AG04450 (cell line): Measurements from ENCODE around the gene PLCD3. TPM values are rescaled to one million over a fixed set of nuclear protein-coding genes. Genes with fewer than 3 reads are reported as not detected.

Experiments used
- CTCF ChIA-PET: fragments of 300-600, 350-600 bp; formaldehyde crosslinking; extraction: SDS; loops from one replicate; lab custom pipeline; 2022; ENCODE audit warnings: antibody characterized with exemption, inconsistent platforms; lab: Charles Lee
- POLR2A ChIA-PET: fragments of 350-600 bp; formaldehyde crosslinking; extraction: SDS; loops from one replicate; lab custom pipeline; 2021; ENCODE audit warnings: antibody characterized with exemption, inconsistent platforms; lab: Yijun Ruan, JAX
- DNase-seq: peaks from one replicate; pipeline ENCODE4 v3.0.0-alpha.2; 2011; ENCODE audit warnings: low read depth, low spot score
- H3K27ac ChIP-seq: one replicate; pipeline ENCODE4 v1.5.1; 2012; ENCODE audit warnings: low read depth, low read length, control low read depth
- H3K27me3 ChIP-seq: one replicate; pipeline ENCODE4 v1.6.0; 2012; ENCODE audit warnings: low read length; ENCODE audit not compliant: control insufficient read depth, insufficient read depth
- H3K4me3 ChIP-seq: 2 replicates; pipeline ENCODE4 v1.5.1; 2011; ENCODE audit warnings: mild to moderate bottlenecking, low read depth, low read length, control low read depth
- H3K9me3 ChIP-seq: 2 replicates; pipeline ENCODE4 v1.5.1; 2012; ENCODE audit warnings: low read length; ENCODE audit not compliant: control insufficient read depth, insufficient read depth
- CTCF ChIP-seq: IDR thresholded peaks from 2 replicates; pipeline ENCODE4 v1.5.1; 2011; ENCODE audit warnings: low read depth, low read length, control low read depth, inconsistent platforms
- polyA plus RNA-seq: library from polyadenylated mRNA; depleted of rRNA; stranded (reverse); fragments of >200 nt; gene quantifications from 2 replicates; pipeline ENCODE4 v1.2.3, GENCODE V29; 2011

The PLCD3 gene
- polyA plus RNA-seq, 1 experiment, result 28.2 TPM

GRCh38 chr17:45087504-45087975 is 44.8 kb downstream of the PLCD3 start:
- Histone ChIP-seq H3K27ac (peak overlapping the region; percentile 48), H3K27me3 (no peaks in the 10 kb centered on the region), H3K9me3 (no peaks in the 10 kb centered on the region), H3K4me3 (no peak overlapping the region)
- POLR2A ChIA-PET, result no interaction called here
- no peak for TF ChIP-seq CTCF
- DNase-seq, result no peak
- CTCF ChIA-PET, result interaction anchor here (0.9 to 1.5 kb wide), 3 partner anchors 12 to 167 kb away, joined by 3 to 5 read pairs (median 4); partner anchors contain the start of gene ACBD4

- no peak overlapping the region for H3K27ac ChIP-seq
- DNase-seq, result no peak
- CTCF ChIA-PET, result interaction anchor here (1.0 to 1.5 kb wide), 3 partner anchors 9 to 167 kb away, joined by 3 to 5 read pairs (median 3); no protein-coding TSS in a partner anchor
- POLR2A ChIA-PET, result no interaction called here
- no peaks in the 10 kb centered on the region for H3K9me3 ChIP-seq
- no peak overlapping the region for H3K4me3 ChIP-seq
- no peak for TF ChIP-seq CTCF
- H3K27me3 ChIP-seq, result no peaks in the 10 kb centered on the region
Measured at GRCh38 chr17:45086865-45087503, 45.3 kb downstream of the PLCD3 start.

- Histone ChIP-seq H3K9me3 (no peaks in the 10 kb centered on the region), H3K4me3 (no peak overlapping the region), H3K27ac (no peak overlapping the region), H3K27me3 (no peaks in the 10 kb centered on the region)
- no peak for TF ChIP-seq CTCF
- no peak for DNase-seq
- CTCF ChIA-PET, result interaction anchor here (1.1 to 2.0 kb wide), 3 partner anchors 10 to 49 kb away, joined by 3 to 12 read pairs (median 5); partner anchors contain the start of gene ACBD4
- POLR2A ChIA-PET, result no interaction called here
Measured at GRCh38 chr17:45086391-45086790, 45.9 kb downstream of the PLCD3 start.

GRCh38 chr17:45081047-45081703 is 51.1 kb downstream of the PLCD3 start:
- POLR2A ChIA-PET, result interaction anchor here (0.6 kb wide), 1 partner anchor 35 kb away, joined by 4 read pairs; no protein-coding TSS in a partner anchor

More at GRCh38 chr17:45081047-45081703, 51.1 kb downstream of the PLCD3 start:
- H3K9me3 ChIP-seq, result no peaks in the 10 kb centered on the region
- TF ChIP-seq CTCF, result no peak
- DNase-seq, result no peak
- peak overlapping the region; percentile 71 for H3K27ac ChIP-seq
- no peaks in the 10 kb centered on the region for H3K27me3 ChIP-seq
- no peak overlapping the region for H3K4me3 ChIP-seq
- CTCF ChIA-PET, result interaction anchor here (1.6 kb wide), 1 partner anchor 54 kb away, joined by 7 read pairs; the partner anchor contains the start of gene ACBD4
